H1 (cell line): Measurements from ENCODE around the gene CPA1. TPM values are rescaled to one million over a fixed set of nuclear protein-coding genes. Genes with fewer than 3 reads are reported as not detected.

Experiments used
- CTCF ChIA-PET: fragments of 300-600 bp; sonication (Branson Sonifier 250); formaldehyde crosslinking; loops from one replicate; lab custom pipeline; 2021; ENCODE audit not compliant: partially characterized antibody; lab: Charles Lee
- POLR2A ChIA-PET: fragments of 300-600 bp; sonication (Branson Sonifier 250); formaldehyde crosslinking; loops from one replicate; lab custom pipeline; 2021; ENCODE audit warnings: inconsistent platforms; ENCODE audit not compliant: partially characterized antibody; lab: Charles Lee
- DNase-seq, 2 experiments: peaks; one replicate each; pipeline versions ENCODE4 v3.0.0 to v3.0.0-alpha.2; 2010 to 2022; ENCODE audit warnings: low spot score in 2 of 2, low read depth in 1 of 2, mixed read lengths in 1 of 2
- FAIRE-seq: peaks from 2 replicates; lab custom pipeline; 2011; peaks lifted over from hg19 to GRCh38; lab: Jason Lieb, UNC
- H2AFZ ChIP-seq: 2 replicates; pipeline ENCODE4 v1.8.1; 2012; ENCODE audit warnings: low read length, inconsistent platforms
- H2AK5ac ChIP-seq: 2 replicates; pipeline ENCODE4 v1.6.1; 2013; ENCODE audit warnings: low read depth, low read length
- H2BK120ac ChIP-seq: replicated peaks from 2 replicates; pipeline ENCODE3; 2013; ENCODE audit warnings: low read depth, low read length, inconsistent platforms
- H2BK12ac ChIP-seq: 2 replicates; pipeline ENCODE4 v1.6.1; 2013; ENCODE audit warnings: low read depth, low read length
- H2BK15ac ChIP-seq: 2 replicates; pipeline ENCODE4 v1.6.1; 2013; ENCODE audit warnings: low read length
- H2BK20ac ChIP-seq: 2 replicates; pipeline ENCODE4 v1.6.1; 2013; ENCODE audit warnings: low read length
- H2BK5ac ChIP-seq: 2 replicates; pipeline ENCODE4 v1.6.1; 2013; ENCODE audit warnings: low read depth, low read length
- H3K14ac ChIP-seq: 2 replicates; pipeline ENCODE4 v1.6.1; 2013; ENCODE audit warnings: inconsistent platforms; ENCODE audit not compliant: insufficient read length
- H3K18ac ChIP-seq: 2 replicates; pipeline ENCODE4 v1.6.1; 2013; ENCODE audit warnings: low read length; ENCODE audit errors: extremely low read depth
- H3K23ac ChIP-seq: 2 replicates; pipeline ENCODE4 v1.6.1; 2013; ENCODE audit warnings: inconsistent platforms; ENCODE audit not compliant: insufficient read length
- H3K23me2 ChIP-seq: 2 replicates; pipeline ENCODE4 v1.6.1; 2013; ENCODE audit warnings: low read depth, low read length
- H3K27ac ChIP-seq: 2 replicates; pipeline ENCODE4 v1.6.1; 2011; ENCODE audit warnings: low read depth, low read length, inconsistent platforms
- H3K27me3 ChIP-seq, 4 experiments: replicated peaks in 1 of 4; 1 replicate in 1 of 4; 2 replicates in 3 of 4; pipeline versions ENCODE4 v1.6.1 to v1.8.1; 2011 to 2013; ENCODE audit warnings: low read length in 3 of 4, mild to moderate bottlenecking in 3 of 4, inconsistent platforms in 2 of 4, mixed read lengths in 2 of 4, moderate library complexity in 1 of 4; ENCODE audit not compliant: control insufficient read depth in 3 of 4, insufficient read depth in 3 of 4; ENCODE audit errors: extremely low read depth in 1 of 4
- H3K36me3 ChIP-seq, 4 experiments: 2 replicates each; pipeline versions ENCODE4 v1.6.1 to v1.8.1; 2011 to 2013; ENCODE audit warnings: mild to moderate bottlenecking in 4 of 4, low read length in 3 of 4, moderate library complexity in 2 of 4, control low read depth in 1 of 4, inconsistent platforms in 1 of 4; ENCODE audit not compliant: insufficient read depth in 4 of 4, control insufficient read depth in 2 of 4
- H3K4ac ChIP-seq: replicated peaks from 2 replicates; pipeline ENCODE3; 2013; ENCODE audit warnings: low read length, low read depth, mixed read lengths, inconsistent platforms; ENCODE audit not compliant: insufficient read length
- H3K4me1 ChIP-seq, 4 experiments: replicated peaks in 1 of 4; 1 replicate in 1 of 4; 2 replicates in 3 of 4; pipeline versions ENCODE4 v1.6.1 to v1.8.1; 2011 to 2013; ENCODE audit warnings: low read length in 3 of 4, inconsistent platforms in 2 of 4, mixed read lengths in 1 of 4; ENCODE audit not compliant: insufficient read depth in 4 of 4, control insufficient read depth in 3 of 4
- H3K4me2 ChIP-seq, 2 experiments: 2 replicates each; pipeline versions ENCODE4 v1.6.1 to v1.8.1; 2011 to 2013; ENCODE audit warnings: low read depth in 2 of 2, low read length in 2 of 2, control low read depth in 1 of 2, inconsistent platforms in 1 of 2, mild to moderate bottlenecking in 1 of 2; ENCODE audit not compliant: insufficient read depth in 1 of 2
- H3K4me3 ChIP-seq, 4 experiments: fragments of 200-600, 300-600 bp in 1 of 4; sonication (generic), shearing (Covaris generic), sonication (Bioruptor Twin) in 1 of 4; 2 replicates each; pipeline versions ENCODE4 v1.5.1 to v1.8.1; 2011 to 2016; ENCODE audit warnings: low read length in 4 of 4, low read depth in 3 of 4, control low read depth in 2 of 4, inconsistent platforms in 2 of 4, mild to moderate bottlenecking in 2 of 4, mixed read lengths in 1 of 4, moderate library complexity in 1 of 4; ENCODE audit not compliant: insufficient read depth in 2 of 4; ENCODE audit errors: extremely low read depth in 1 of 4
- H3K56ac ChIP-seq: replicated peaks from 2 replicates; pipeline ENCODE3; 2013; ENCODE audit warnings: low read depth, mild to moderate bottlenecking, mixed read lengths, low read length, inconsistent platforms; ENCODE audit not compliant: insufficient read length
- H3K79me1 ChIP-seq: 2 replicates; pipeline ENCODE4 v1.6.1; 2013; ENCODE audit warnings: low read depth, low read length, control low read depth
- H3K79me2 ChIP-seq, 2 experiments: 2 replicates each; pipeline versions ENCODE4 v1.6.1 to v1.8.1; 2012 to 2013; ENCODE audit warnings: low read length in 2 of 2, mild to moderate bottlenecking in 2 of 2, inconsistent platforms in 1 of 2; ENCODE audit not compliant: insufficient read depth in 2 of 2, control insufficient read depth in 1 of 2
- H3K9ac ChIP-seq, 4 experiments: replicated peaks in 1 of 4; 1 replicate in 1 of 4; 2 replicates in 3 of 4; pipeline versions ENCODE4 v1.6.1 to v1.8.1; 2011 to 2013; ENCODE audit warnings: low read depth in 3 of 4, low read length in 3 of 4, control low read depth in 2 of 4, mild to moderate bottlenecking in 2 of 4, moderate library complexity in 2 of 4, inconsistent platforms in 1 of 4; ENCODE audit errors: extremely low read depth in 1 of 4
- H3K9me3 ChIP-seq, 2 experiments: 2 replicates each; pipeline versions ENCODE4 v1.6.1 to v1.8.1; 2012 to 2013; ENCODE audit warnings: mild to moderate bottlenecking in 2 of 2, moderate library complexity in 2 of 2, control low read depth in 1 of 2, inconsistent platforms in 1 of 2, low read depth in 1 of 2, low read length in 1 of 2, mixed read lengths in 1 of 2; ENCODE audit not compliant: insufficient read depth in 2 of 2
- H4K20me1 ChIP-seq, 2 experiments: replicated peaks in 1 of 2; 2 replicates each; pipeline versions ENCODE3 to v1.8.1; 2011 to 2013; ENCODE audit warnings: inconsistent platforms in 2 of 2, low read length in 2 of 2, mild to moderate bottlenecking in 1 of 2; ENCODE audit not compliant: insufficient read depth in 2 of 2, control insufficient read depth in 1 of 2
- H4K5ac ChIP-seq: 2 replicates; pipeline ENCODE4 v1.6.1; 2013; ENCODE audit warnings: low read length, low read depth, mixed read lengths, inconsistent platforms; ENCODE audit not compliant: insufficient read length
- H4K8ac ChIP-seq: 2 replicates; pipeline ENCODE4 v1.8.0; 2013; ENCODE audit warnings: mild to moderate bottlenecking, moderate library complexity, low read length, inconsistent platforms; ENCODE audit not compliant: insufficient read depth; ENCODE audit errors: extremely low read depth
- H4K91ac ChIP-seq: replicated peaks from 2 replicates; pipeline ENCODE3; 2013; ENCODE audit warnings: low read length, mixed read lengths, inconsistent platforms; ENCODE audit not compliant: insufficient read length
- ZNF274 ChIP-seq: IDR thresholded peaks from 2 replicates; pipeline ENCODE4 v1.7.0; 2012; ENCODE audit warnings: low read length, borderline replicate concordance; ENCODE audit errors: extremely low read depth
- whole genome bisulfite sequencing, 2 experiments: shearing (Covaris generic) in 1 of 2; methylation state at CpG; one replicate each; pipeline versions ENCODE4 v1.1.6 to v1.1.7; 2013 to 2015; ENCODE audit warnings: low lambda C conversion rate in 2 of 2, mixed read lengths in 2 of 2, inconsistent platforms in 1 of 2, low coverage in 1 of 2, missing lambda C conversion rate in 1 of 2; ENCODE audit not compliant: insufficient replicate concordance in 2 of 2, insufficient coverage in 1 of 2, insufficient read length in 1 of 2; ENCODE audit errors: extremely low coverage in 1 of 2, missing lambda C conversion rate in 1 of 2; 5-methylcytosine and 5-hydroxymethylcytosine counted together
- polyA plus RNA-seq, 7 experiments: library from polyadenylated mRNA; depleted of rRNA in 3 of 7; stranded (reverse) in 5 of 7; unstranded in 2 of 7; fragments of >200 nt in 5 of 7; fragments of 200-250 nt in 2 of 7; gene quantifications; 1 replicate in 5 of 7; 2 replicates in 1 of 7; 4 replicates in 1 of 7; pipeline versions ENCODE4 v1.2.1 to v1.2.3, GENCODE V29; 2011 to 2013; ENCODE audit warnings: missing spikeins in 2 of 7, mixed read lengths in 2 of 7
- total RNA-seq: library from RNA; stranded (reverse); fragmentation: NEBNext Ultra II Directional; extraction: Animal tissue kit (Norgen Biotek cat#: 25700); gene quantifications from 2 replicates; pipeline ENCODE4 v1.2.1, GENCODE V29; 2021

Gene CPA1
- total and polyA plus RNA-seq, 2 of the 8 experiments (the other 6 are each of a cell fraction or from before 2014, with no cell fraction given): not detected

DNA sequence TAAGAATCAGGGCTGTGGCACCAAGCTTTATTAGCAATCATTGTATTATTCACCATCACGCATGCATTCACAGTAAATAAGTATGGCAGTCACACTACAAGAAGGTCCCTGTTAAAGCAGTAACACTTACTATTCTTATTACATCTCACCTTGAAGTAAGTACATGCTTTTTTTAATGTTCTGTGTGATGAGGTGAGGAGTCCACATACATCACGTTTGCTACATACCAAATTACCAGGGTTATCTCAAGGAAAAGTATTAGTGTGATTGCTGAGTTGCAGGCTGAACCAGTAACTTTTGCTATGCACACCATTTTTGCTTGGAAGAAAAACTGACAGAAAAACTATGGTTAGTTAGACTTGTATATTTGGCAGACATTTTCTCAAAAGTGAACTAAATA is 24.7 kb downstream of the CPA1 start:
- no peak overlapping the region for H2BK120ac ChIP-seq
- no peak overlapping the region for H4K91ac ChIP-seq
- H3K14ac ChIP-seq: no peak overlapping the region
- H3K27me3 ChIP-seq: no peaks in the 10 kb centered on the region
- POLR2A ChIA-PET: no interaction called here
- H2BK5ac ChIP-seq: no peak overlapping the region
- H3K23me2 ChIP-seq: no peaks in the 10 kb centered on the region
- DNase-seq: no peak
- H2AK5ac ChIP-seq: no peak overlapping the region
- H4K8ac ChIP-seq: no peak overlapping the region
- H3K9me3 ChIP-seq: no peaks in the 10 kb centered on the region
- no peak overlapping the region for H4K5ac ChIP-seq
- no peaks in the 10 kb centered on the region for H3K79me1 ChIP-seq
- TF ChIP-seq ZNF274: no peak
- no peak overlapping the region for H2AFZ ChIP-seq
- H3K4me3 ChIP-seq: no peak overlapping the region
- H2BK15ac ChIP-seq: no peak overlapping the region
- H4K20me1 ChIP-seq: no peaks in the 10 kb centered on the region
- H3K23ac ChIP-seq: no peak overlapping the region
- no peak overlapping the region for H3K27ac ChIP-seq
- no peak overlapping the region for H3K9ac ChIP-seq
- CTCF ChIA-PET: interaction anchor here (1.0 to 1.3 kb wide), 2 partner anchors 9 to 23 kb away, joined by 3 to 5 read pairs; no protein-coding TSS in a partner anchor
- H3K18ac ChIP-seq: no peak overlapping the region
- H3K4me2 ChIP-seq: no peak overlapping the region
- H2BK12ac ChIP-seq: no peak overlapping the region
- no peak for FAIRE-seq
- no peak overlapping the region for H2BK20ac ChIP-seq
- no peaks in the 10 kb centered on the region for H3K4me1 ChIP-seq
- no peak overlapping the region for H3K4ac ChIP-seq
- WGBS, 2 experiments: 85% methylated on average over 2 of the region's 2 CpGs; no CpG with 5 or more reads in 1 of the 2 experiments
- no peaks in the 10 kb centered on the region for H3K79me2 ChIP-seq
- no peak overlapping the region for H3K56ac ChIP-seq
- H3K36me3 ChIP-seq: no peaks in the 10 kb centered on the region
